NT2/D1 (cell line): ENCODE measurements around the gene CLP1.

Experiments used
- DNase-seq: peaks from one replicate; pipeline ENCODE4 v3.0.0-alpha.2; 2011; ENCODE audit warnings: low read depth, low spot score
- H3K27me3 ChIP-seq: 2 replicates; pipeline ENCODE4 v1.6.0; 2011; ENCODE audit warnings: mild to moderate bottlenecking; ENCODE audit not compliant: insufficient read length, insufficient read depth
- H3K36me3 ChIP-seq: 2 replicates; pipeline ENCODE4 v1.6.1; 2011; ENCODE audit warnings: mild to moderate bottlenecking, low read length, mixed read lengths; ENCODE audit not compliant: insufficient read depth, insufficient read length
- H3K4me1 ChIP-seq: 2 replicates; pipeline ENCODE4 v1.5.1; 2011; ENCODE audit not compliant: insufficient read depth, insufficient read length
- H3K4me3 ChIP-seq: 2 replicates; pipeline ENCODE4 v1.5.1; 2011; ENCODE audit warnings: low read depth; ENCODE audit not compliant: insufficient read length
- H3K9ac ChIP-seq: 2 replicates; pipeline ENCODE4 v1.6.0; 2011; ENCODE audit warnings: low read depth; ENCODE audit not compliant: insufficient read length
- H3K9me3 ChIP-seq: 2 replicates; pipeline ENCODE4 v1.5.1; 2011; ENCODE audit warnings: mild to moderate bottlenecking, low read length; ENCODE audit not compliant: insufficient read depth
- SUZ12 ChIP-seq: IDR thresholded peaks from 2 replicates; pipeline ENCODE4 v1.6.1; 2011; ENCODE audit not compliant: insufficient read length, insufficient read depth; ENCODE audit errors: extremely low read depth
- YY1 ChIP-seq: IDR thresholded peaks from 2 replicates; pipeline ENCODE4 v1.6.1; 2011; ENCODE audit not compliant: insufficient read length, insufficient read depth
- ZNF274 ChIP-seq: IDR thresholded peaks from 2 replicates; pipeline ENCODE4 v1.6.1; 2011; ENCODE audit warnings: mild to moderate bottlenecking, low read depth, low read length

CLP1 gene

GRCh38 chr11:57634311-57634710, 23.3 kb upstream of the CLP1 start:
- Histone ChIP-seq H3K4me3 (no peak overlapping the region), H3K27me3 (no peaks in the 10 kb centered on the region), H3K9ac (no peak overlapping the region), H3K36me3 (no peaks in the 10 kb centered on the region), H3K9me3 (no peaks in the 10 kb centered on the region), H3K4me1 (peaks cover 8% of the 10 kb centered on the region)
- TF ChIP-seq SUZ12 (no peak), YY1 (no peak), ZNF274 (no peak)
- no peak for DNase-seq

GRCh38 chr11:57635246-57635645, 22.3 kb upstream of the CLP1 start:
- peaks cover 8% of the 10 kb centered on the region for H3K4me1 ChIP-seq
- no peak overlapping the region for H3K9ac ChIP-seq
- no peaks in the 10 kb centered on the region for H3K9me3 ChIP-seq
- no peaks in the 10 kb centered on the region for H3K27me3 ChIP-seq
- H3K4me3 ChIP-seq, result no peak overlapping the region
- H3K36me3 ChIP-seq, result peaks cover 7% of the 10 kb centered on the region
- TF ChIP-seq SUZ12 (no peak), ZNF274 (no peak)
- no peak for DNase-seq

GRCh38 chr11:57637626-57638004, 19.9 kb upstream of the CLP1 start:
- Histone ChIP-seq H3K9ac (peak overlapping the region; percentile 92), H3K36me3 (peaks cover 27% of the 10 kb centered on the region), H3K27me3 (no peaks in the 10 kb centered on the region), H3K4me3 (peak overlapping the region; percentile 92), H3K4me1 (peaks cover 13% of the 10 kb centered on the region), H3K9me3 (no peaks in the 10 kb centered on the region)
- peak; percentile 75 for DNase-seq
- TF ChIP-seq ZNF274 (no peak), SUZ12 (no peak), YY1 (no peak)

DNA sequence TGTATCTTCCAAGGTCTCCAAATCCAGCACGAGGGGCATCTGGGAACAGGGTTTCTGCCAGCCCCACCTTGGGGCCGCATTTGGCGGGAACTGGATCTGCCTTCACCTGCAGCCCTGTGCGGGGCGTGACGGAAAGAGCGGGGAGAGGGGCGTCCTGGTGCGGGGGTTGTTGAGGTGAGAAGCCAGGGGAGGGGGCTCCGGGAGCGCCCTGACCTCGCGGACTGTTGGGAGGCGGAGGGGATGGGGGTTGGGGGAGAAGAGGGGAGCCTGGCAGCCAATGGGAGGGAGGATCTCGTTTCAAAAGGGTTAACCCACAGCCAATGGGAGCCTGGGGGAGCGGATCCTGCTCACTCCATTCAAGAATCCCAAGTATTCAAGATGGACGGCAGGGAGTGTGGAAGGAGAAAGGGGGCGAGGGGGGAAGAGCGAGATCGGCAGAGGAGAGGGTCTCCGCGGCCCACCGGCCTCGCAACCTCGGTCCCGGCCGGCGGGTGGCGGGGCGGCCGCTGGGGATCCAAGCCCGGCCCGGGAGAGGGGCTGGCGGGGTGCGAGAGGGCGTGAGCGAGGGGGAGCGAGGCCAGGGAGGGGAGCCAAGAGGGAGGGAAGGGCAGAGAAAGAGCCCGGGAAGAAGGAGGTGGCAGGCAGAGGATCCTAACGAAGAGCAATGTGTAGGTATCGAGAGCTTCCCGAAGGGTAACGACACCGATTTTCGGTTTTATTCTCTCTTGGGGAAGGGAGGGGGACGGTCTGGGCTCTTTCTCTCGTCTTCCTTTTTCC, 19.4 kb upstream of the CLP1 start:
- H3K4me1 ChIP-seq, result peaks cover 13% of the 10 kb centered on the region
- peak overlapping the region; percentile 92 for H3K4me3 ChIP-seq
- DNase-seq, result peak; percentile 97
- peak overlapping the region; percentile 95 for H3K9ac ChIP-seq
- TF ChIP-seq ZNF274 (no peak), YY1 (peak; percentile 83)
- H3K27me3 ChIP-seq, result no peaks in the 10 kb centered on the region
- H3K9me3 ChIP-seq, result no peaks in the 10 kb centered on the region
- peaks cover 32% of the 10 kb centered on the region for H3K36me3 ChIP-seq

- no peak for DNase-seq
- H3K4me1 ChIP-seq, result peaks cover 9% of the 10 kb centered on the region
- no peaks in the 10 kb centered on the region for H3K27me3 ChIP-seq
- peaks cover 39% of the 10 kb centered on the region for H3K36me3 ChIP-seq
- H3K4me3 ChIP-seq, result peak overlapping the region; percentile 92
- H3K9ac ChIP-seq, result peak overlapping the region; percentile 95
- TF ChIP-seq YY1 (no peak), ZNF274 (no peak), SUZ12 (no peak)
- no peaks in the 10 kb centered on the region for H3K9me3 ChIP-seq
Measured at GRCh38 chr11:57638811-57639320, 18.7 kb upstream of the CLP1 start.

DNA sequence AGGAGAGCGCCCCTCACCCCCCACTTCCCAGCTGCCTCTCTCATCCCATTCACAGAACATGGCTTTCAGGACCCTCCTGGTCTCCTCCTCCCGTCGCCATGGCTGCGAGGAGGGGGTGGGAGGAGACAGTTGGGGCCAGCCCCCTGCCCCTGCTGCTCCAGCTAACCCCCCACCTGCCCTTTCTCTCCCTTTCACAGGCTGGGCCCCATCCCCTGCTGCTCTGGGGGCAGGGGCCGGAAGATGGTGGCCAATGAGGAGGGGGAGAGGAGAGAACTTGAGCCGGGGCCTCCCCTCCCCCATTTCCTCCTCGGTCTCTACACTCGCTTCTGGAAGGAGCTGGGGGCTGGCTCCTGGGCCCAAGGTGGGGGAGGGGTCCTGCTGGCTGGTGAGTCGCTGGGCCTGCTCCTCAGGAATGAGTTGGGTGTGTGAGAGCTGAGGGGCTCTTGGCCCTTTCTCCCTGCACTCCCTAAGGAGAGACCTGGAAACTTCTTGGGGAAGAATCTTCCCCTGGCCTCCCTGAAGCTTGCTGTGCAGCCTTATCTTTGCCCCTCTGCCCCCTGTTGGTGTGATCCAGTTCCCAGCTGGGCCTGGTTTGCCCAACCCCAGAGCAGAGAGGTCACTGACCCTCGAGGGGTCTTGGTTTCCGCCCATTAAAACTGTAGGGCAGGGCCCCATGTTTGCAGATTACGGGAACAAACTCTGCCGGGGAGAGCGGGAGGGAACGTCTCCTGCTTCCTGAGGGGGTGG, 18.1 kb upstream of the CLP1 start:
- Histone ChIP-seq H3K4me1 (peaks cover 9% of the 10 kb centered on the region), H3K27me3 (no peaks in the 10 kb centered on the region), H3K4me3 (peak overlapping the region; percentile 92), H3K36me3 (peaks cover 39% of the 10 kb centered on the region), H3K9me3 (no peaks in the 10 kb centered on the region), H3K9ac (peak overlapping the region; percentile 95)
- TF ChIP-seq YY1 (peak; percentile 67), SUZ12 (no peak)
- DNase-seq, result peak; percentile 99

DNA sequence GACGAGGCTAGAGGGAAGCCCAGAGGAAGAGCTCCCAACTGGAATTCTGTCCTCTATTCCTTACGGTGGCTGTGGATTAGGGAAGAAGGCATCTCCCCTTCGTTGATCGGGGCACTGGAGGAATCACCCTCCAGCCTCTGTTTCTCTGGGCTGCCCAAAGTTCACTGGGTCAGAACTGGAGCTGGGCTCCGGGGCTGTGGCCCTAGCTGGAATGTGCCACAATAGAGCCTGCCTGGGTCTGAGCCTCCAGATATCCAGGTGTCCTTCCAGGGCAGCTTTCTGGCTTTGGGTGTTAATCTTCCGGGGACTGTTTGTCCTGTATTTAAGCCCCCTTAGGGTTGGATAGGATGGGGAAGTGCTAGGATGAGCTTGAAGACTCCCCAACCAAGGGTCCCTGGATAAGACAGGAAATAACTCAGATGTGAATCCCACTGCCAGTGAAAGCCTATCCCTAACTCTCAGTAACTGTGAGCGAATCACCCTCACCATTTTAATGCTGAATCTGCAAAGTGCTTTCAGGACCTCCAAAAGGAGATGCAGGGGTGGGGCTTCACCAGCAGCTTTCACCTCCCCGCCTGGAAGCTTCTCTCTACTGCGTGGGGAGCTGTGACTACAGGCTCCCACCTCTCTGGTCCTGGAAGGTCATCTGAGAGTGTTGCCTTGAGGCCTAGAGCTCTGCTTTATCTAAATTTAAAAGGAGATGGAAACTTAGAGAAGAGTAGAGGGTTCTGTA, 17.3 kb upstream of the CLP1 start:
- H3K9me3 ChIP-seq, result no peaks in the 10 kb centered on the region
- H3K4me3 ChIP-seq, result peak overlapping the region; percentile 92
- H3K36me3 ChIP-seq, result peaks cover 42% of the 10 kb centered on the region
- no peak for DNase-seq
- TF ChIP-seq SUZ12, result no peak
- no peak for TF ChIP-seq YY1
- no peak for TF ChIP-seq ZNF274
- peak overlapping the region; percentile 93 for H3K9ac ChIP-seq
- peaks cover 9% of the 10 kb centered on the region for H3K4me1 ChIP-seq
- no peaks in the 10 kb centered on the region for H3K27me3 ChIP-seq
